HG03066 (cell line): ENCODE results near the gene ATP6V0B.

Experiments used
- ATAC-seq: cut with Tn5 transposase; IDR thresholded peaks from one replicate; pipeline ENCODE4 v1.9.1; 2021; ENCODE audit warnings: low read depth; ENCODE audit not compliant: unreplicated experiment

Gene ATP6V0B

DNA sequence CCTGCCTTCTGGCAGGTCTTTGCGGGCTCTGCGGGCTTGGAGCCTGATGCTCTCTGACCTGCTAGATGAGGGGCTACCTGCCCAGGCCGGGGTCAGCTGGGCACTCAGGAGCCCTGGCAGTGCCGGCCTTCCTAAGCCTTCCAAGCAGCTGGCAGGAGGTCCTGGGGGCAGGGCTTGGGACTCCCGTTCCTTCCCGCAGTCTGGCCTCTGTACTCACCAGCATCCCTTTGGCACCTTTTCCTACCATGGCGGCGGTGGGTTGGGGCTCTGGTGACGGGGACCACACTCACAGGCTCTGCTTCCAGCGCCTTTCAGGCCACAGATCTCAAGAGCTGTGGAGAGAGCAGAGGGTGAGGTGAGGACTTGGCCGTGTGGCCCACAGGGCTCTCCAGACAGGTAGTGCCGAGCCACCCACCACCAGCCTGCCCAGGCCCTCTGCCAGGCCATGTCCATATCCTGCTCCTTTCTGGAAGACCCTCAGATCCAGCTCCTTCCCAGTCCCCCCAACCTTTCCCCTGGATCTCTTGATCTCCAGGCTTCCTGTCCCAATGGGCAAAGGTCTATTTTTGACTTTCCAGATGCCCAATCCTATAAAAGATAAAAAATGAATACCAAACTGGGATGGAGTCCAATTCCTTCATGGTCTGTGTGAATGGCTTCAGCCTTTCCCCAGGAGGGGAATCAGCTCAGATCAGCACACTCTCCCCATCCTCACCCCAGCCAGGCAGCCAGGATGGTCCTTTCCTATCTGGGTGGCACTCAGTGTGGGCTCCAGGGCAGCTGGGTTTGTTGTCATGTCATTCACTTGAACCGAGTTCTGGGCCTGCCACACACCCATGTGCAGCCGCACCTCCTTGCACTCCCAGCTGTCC, 49.5 kb downstream of the ATP6V0B start:
- no peak for ATAC-seq

DNA sequence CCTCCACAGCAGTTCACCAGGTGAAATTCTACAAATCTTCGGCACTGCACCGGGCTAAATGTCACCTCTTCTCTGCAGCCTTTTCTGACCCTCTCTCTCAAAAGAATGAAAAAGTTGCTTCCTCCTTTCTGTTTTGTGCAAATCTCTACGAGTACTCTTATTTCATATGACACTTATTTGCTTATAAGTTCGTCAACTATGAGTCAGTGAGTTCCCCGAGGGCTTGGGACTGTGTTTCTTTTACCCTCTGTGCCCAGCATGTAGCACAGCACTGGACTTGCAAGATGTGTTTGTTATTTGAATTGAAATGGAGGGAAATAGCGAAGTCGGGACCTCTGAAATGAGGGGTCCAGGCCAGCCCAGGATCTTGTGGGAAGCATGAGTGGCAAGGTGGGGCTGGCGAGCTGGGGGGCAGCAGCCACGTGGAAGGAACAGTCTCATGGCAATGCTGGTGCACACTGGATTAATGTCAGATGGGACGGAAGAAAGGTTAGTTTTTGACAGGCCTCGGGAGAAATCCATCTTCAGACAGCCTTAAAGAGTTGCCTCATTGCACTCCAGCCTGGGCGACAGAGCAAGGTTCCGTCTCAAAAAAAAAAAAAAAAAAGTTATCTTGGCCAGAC, 50.3 kb downstream of the ATP6V0B start:
- no peak for ATAC-seq

DNA sequence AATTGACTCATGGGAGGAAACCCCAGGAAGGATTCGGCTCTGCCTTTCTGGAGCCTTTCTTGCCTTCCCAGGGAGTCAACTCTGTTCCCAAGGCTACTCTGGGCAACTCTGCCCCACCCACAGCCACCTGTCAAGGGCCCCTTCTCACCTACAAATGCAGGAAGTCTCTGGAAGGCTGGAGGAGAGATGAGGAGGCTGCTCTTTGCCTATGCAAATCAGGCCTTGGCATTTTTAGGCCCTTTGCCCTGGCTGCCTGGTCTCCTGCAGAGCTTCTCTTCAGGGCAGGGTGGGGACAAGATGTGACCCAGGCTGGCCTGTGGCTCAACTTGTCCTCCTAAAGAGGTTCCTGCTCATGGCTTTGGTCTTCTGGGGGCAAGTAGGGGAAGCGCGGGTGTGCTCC, 51.1 kb downstream of the ATP6V0B start:
- no peak for ATAC-seq

DNA sequence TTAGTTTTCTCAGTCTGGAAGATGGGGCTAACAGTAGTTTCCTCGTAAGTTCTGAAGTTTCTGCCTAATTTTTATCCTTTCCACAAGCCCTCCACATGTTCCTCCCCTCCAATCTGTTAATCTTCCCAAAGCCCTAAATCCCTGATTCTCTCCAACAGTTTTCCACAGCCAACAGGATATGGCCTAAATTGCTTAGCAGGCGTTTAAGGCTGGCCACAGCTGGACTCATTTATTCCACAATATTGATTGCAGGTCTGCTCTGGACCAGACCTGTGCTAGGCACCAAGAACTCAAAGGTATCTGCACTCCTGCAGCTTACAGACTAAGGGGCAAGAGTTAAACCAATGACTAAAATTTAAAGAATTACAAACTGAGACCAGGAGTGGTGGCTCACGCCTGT, 52.6 kb downstream of the ATP6V0B start:
- no peak for ATAC-seq
